OCI-LY1 (cell line): ENCODE results near the gene PTCHD1.

ENCODE experiments used
- EZH2 ChIP-seq: fragments of 200-600 bp; sonication (generic), shearing (Covaris generic); IDR thresholded peaks from 2 replicates; pipeline ENCODE4 v1.8.0; 2017; ENCODE audit warnings: borderline replicate concordance, mixed run types, mild to moderate bottlenecking, antibody characterized with exemption, low read length, moderate library complexity, mixed read lengths
- TF ChIP-seq, protein P1 (sequence below): fragments of 200-600 bp; sonication (generic), shearing (Covaris generic); IDR thresholded peaks from 2 replicates; pipeline ENCODE4 v1.5.1; 2017; ENCODE audit warnings: mild to moderate bottlenecking, antibody characterized with exemption, low read length, moderate library complexity, mixed read lengths

DNA sequence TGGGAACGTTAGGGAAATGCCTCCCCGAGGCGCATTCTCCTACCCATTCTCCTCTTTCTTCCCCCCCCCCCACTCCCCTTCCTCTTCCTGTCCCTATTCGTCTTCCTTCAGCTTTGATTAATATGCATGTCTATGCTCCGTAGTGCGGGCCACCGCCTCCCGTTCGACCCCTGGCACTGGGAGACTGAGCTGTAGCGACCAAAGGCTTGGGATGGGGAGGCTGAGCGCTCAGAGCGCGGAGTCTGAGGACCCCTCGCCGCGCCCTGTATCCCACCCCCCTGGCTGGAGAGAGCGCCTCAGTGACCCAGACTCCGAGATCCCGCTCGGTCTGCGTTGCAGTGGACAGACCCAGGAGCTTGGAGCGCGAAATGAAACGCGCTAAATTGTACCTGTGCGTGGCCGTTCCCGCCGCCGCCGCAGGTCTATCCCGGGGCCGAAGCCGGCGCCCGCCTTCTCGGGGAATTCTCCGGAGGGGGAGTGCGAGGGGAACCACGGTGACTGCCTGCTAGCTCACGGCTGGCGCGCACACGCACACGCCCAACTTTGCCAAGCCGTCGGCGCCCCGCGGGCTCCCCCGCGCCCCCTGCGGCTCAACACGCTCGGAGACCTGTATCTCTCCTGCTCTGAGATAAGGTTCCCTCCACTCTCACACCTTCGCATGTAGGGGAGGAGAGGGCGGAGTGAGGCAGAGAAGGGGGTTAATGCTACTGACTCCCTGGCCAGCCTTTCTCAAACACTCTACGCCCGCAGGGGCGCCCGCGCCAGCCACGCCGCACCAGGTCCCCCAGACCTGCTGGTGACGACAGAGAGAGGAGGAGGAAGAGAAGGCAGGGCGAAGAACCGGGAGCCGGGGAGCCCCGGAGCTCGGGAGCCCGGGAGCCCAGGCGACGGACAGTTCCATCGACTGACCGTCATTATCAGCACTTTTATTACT, 1.5 kb upstream of the PTCHD1 start:
- TF ChIP-seq, protein P1, sequence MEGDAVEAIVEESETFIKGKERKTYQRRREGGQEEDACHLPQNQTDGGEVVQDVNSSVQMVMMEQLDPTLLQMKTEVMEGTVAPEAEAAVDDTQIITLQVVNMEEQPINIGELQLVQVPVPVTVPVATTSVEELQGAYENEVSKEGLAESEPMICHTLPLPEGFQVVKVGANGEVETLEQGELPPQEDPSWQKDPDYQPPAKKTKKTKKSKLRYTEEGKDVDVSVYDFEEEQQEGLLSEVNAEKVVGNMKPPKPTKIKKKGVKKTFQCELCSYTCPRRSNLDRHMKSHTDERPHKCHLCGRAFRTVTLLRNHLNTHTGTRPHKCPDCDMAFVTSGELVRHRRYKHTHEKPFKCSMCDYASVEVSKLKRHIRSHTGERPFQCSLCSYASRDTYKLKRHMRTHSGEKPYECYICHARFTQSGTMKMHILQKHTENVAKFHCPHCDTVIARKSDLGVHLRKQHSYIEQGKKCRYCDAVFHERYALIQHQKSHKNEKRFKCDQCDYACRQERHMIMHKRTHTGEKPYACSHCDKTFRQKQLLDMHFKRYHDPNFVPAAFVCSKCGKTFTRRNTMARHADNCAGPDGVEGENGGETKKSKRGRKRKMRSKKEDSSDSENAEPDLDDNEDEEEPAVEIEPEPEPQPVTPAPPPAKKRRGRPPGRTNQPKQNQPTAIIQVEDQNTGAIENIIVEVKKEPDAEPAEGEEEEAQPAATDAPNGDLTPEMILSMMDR: no peak
- TF ChIP-seq EZH2: no peak
